ENCODE data around the gene MARVELD1.

MARVELD1 gene

DNA sequence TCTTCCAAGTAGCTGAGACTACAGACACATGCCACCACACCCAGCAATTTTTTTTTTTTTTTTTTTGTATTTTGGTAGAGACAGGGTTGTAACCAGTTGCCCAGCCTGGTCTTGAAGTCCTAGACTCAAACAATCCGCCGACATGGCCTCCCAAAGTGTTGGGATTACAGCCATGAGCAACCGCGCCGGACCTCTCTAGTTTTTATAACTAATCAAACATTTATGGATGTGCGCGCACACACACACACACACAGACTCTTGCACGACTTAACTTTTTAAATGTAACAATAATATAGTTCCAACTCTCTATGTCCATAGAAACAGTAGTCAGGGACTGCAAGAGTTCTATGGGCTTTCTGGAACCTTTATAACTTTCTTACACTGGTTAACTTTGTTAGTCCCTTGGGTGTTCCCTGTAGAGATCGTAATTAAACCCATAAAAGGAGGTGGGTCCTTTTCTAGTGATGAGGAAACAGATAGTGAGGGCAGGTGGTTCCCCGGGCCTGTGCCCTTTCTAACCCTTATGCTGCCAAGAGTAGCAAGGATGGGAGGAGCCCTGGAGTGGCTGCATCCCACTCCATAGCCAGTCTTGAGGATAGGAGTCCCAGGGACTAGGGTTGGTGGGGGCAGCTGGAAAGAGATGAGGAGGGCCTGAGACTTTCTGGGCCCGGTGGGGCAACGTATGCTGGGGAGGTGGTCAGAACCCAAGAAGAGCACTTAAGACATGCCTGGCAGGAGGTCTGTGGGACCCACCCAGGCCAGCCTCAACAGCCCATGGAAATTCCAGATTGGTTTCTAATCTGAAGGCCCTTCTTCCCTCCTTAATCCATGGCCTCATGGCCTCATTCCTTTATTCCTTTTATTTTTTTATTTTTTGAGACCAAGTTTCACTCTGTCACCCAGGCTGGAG is 8.6 kb downstream of the MARVELD1 start:
- no peak for DNase-seq (ENCODE audit: low read depth)

DNA sequence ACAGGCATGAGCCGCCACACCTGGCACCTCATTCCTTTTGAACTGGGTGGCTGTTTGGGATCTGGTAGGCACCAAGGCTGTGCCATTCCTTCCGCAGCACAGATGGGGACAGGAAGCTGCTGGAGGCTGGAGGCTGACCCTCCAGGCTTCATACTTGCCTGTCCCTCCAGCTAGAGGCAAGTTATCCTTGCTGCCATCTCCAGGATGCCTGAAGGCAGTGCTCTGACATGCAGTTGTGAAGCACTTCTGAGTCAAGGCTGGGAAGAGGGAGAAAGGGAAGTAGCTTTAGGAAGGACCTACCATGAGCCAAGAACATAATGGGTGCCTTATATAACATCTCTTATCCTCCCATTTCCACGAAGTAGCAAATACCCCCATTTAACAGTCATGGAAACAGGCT is 9.5 kb downstream of the MARVELD1 start:
- DNase-seq (ENCODE audit: low read depth) = no peak

DNA sequence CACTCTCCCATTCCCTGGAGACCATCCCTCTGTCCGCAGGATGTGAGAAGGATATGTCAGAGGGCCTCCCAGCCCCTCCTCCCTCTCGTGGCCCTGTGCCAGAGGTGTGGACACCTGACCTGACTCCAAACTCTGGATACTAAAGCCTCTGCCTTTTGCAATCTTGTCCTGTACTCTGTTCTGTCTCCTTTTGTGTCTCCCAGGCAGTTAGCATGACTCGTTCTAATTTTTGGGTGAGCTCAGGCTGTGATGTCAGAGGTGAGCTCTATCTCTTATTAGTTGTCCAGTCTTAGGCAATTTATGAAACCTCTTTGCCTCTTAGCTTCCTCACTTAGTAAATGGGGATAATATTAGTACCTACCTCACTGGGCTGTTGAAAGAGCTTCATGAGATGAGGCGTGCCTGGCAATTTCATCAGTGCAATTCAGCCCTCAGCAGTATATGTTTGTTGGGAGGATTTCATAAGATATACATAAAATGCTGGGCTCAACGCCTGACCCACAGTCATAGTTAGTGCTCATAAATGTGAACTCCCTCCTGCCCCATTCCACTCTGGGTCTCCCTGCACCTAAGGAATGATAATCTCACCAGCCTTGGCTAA is 10.9 kb downstream of the MARVELD1 start:
- DNase-seq (ENCODE audit: low read depth) = no peak

DNA sequence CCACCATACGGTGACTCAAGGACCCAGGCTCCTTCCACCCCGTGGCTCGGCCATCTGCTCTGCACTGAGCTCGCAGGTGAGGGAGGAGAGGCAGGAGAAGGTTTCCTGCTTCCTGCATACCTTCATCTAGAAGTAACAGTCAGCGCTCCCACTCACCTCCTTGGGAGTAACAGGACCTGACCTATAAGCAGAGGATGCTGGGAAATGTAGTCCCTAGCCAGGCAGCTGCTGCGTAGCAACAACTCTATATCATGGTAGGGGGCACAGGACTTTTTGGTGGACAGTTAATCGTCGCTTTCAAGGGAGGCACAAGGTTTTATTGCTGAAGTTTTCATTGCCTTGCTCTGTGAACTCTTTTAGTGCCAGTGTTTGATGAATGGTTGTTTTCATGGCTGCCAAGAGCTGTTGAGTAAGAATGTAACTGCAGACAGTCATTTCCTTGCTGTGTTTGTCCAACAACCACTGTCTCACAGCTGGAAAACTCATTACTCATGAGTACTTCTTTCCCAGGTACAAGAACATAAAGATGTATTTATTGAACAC is 13.2 kb downstream of the MARVELD1 start:
- DNase-seq (ENCODE audit: low read depth) = no peak

DNA sequence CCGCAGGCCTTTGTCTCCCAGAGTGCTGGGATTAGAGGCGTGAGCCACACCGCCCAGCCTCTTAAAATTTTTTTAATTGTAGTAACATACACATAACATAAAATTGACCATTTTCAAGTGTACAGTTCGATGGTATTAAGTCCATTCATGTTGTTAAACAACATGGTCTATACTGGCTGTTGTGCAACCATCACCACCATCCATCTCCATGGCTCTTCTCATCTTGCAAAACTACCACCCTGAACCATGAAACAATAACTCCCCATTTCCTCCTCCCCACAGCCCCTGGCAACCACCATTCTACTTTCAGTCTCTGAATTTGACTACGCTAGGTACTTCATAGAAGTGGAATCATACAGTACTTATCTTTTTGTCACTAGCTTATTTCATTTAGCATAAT is 15.5 kb downstream of the MARVELD1 start:
- DNase-seq (ENCODE audit: low read depth) = no peak

DNA sequence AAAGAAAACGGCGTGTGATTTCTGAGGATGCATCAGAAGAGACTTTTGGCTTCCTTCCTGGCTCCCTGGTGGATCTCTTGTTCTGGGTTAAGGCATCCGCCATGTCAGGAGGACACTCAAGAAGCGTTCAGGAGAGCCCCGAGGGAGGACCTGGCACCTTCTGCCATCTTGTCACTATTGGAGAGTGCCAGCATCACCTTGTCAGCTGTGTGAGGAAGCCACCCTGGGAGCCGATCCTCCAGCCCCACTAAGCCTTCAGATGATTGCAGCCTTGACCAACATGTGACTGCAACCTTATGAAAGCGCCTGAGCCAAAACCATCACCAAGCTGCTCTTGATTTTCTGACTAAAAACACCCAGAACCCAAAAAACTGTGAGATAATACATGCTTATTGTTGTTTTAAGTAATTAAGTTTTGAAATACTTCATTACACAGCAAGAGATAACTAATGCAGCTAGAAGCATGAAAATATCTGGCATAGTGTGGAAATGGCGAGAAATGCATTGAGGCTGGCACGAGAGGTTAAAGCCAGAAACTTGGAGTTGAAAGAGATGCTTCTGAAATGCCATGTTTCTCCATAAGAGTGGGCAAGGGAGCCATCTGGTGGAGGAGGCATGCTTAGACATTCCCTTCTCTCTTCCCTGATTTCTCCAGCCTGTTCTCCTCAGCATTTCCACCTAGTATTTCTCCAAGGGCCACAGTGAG is 18.0 kb downstream of the MARVELD1 start:
- peak; percentile 33 for DNase-seq (ENCODE audit: low read depth)

DNA sequence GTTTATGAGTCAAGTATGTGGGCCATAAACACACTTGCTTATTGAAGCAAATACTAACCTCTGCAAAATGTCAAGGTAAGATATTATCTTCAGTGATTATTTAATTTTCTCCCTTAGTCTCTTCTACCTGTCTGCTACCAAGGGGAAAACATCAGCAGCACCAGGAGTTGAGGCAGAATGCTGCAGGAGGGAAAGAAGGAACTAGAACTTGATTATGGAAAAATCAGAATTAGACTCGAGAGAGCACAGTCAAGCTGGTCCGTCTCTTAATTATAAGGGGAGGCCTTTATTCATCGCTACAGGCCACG is 18.5 kb downstream of the MARVELD1 start:
- no peak for DNase-seq (ENCODE audit: low read depth)

DNA sequence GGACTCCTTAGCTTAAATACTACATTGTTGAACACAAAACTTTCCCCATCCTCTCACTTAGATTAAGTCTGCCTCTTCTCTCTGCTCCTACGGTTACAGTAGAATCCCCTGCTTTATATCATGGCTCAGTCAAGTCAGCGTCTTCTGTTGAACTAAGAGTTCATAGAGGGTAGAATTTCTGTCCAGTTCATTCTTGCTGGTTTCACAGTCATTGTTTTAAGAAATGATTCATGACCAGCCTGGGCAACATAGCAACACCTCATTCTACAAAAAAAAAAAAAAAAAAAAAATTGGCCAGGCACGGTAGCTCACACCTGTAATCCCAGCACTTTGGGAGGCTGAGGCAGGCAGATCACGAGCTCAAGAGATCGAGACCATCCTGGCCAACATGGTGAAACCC is 19.7 kb downstream of the MARVELD1 start:
- DNase-seq (ENCODE audit: low read depth) = no peak

DNA sequence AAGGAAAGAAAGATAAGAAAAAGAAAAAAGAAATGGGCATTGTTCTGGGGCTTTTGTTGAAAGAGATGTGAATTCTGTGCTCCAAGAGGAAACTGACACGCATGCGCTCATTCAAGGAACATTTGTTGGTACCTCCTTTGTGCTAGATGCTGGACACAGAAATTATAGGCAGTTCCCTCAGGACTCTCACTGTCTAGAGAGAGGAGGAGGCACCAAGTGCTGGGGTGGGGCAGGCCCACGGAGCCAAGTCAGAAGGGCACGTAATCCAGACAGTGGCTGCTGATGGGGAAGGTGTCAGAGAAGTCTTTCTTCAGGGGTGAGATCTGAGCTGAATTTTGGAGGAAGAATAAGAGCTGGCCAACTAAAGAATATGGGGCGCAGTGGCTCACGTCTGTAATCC is 20.5 kb downstream of the MARVELD1 start:
- DNase-seq (ENCODE audit: low read depth) = no peak

DNA sequence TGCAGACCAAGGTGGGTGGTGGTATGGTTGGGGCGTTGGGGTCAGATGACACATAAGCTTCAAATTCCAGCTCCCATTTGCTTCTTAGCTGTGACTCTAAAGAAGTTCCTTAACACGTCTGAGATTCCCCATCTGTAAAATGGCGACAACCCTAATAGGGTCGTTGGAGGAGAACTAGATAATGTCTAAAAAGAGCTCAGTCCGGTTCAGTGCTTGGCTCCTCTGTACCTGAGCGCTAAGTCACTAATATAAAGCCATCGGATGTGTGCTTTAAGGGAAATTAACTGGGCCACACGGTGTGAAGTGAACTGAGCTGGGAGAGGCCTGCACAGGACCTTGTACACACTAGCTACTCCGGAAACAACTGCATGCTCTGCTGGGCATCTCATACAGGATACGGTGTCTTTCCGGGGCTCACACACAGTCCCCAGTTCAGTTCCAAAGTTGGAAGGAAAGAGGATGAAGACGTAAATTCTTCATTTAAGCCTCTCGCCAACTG is 22.9 kb downstream of the MARVELD1 start:
- no peak for DNase-seq (ENCODE audit: low read depth)

DNA sequence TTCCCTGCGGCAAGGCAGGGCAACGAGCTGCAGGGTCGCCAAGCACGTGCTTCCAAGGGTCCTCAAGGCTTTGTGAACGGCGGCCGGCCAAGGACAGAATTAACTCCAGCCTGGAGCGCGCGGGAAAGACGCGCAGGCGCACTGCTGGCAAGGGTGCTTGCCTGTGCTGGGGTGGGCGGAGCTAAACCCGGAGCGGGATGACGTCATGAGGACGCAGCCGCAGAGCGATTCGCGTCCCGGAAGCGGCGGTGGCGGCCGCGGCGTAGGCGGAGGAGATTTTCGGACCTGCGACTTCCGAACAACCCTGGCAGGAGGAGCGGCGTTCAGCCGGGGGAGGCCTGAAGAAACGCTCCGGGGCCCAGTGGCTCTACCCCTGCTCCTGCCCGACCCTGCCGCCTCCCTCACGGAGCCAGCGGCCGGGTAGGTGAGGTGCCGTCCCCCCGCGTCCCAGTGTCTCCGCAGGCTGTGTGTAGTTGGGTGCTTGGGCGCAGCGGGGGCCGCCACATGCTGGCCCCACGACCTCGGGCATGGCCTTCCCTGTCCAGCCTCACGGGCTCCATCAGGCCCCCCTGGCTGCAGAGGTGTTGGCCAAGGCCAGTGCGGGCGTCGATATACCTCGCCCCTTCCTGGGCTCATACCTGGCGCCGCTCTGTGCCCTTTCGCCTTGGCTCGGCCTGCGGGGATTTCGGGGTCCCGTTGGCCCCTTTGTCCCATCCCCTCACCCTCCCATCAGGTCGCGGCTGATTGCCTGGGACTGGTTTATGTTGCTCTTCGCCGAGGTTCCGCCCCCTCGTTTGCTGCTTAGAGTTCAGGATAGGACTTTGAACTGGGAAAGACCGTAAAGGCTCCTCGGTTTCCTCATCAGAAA is 23.6 kb downstream of the MARVELD1 start, which contains the start of gene ZFYVE27:
ZFYVE27 (plus strand) TSS at position 227 of the 868 bp plus-strand sequence. CDS start 1,350 bp downstream, outside the sequence.
- peak; percentile 90 for DNase-seq (ENCODE audit: low read depth)

DNA sequence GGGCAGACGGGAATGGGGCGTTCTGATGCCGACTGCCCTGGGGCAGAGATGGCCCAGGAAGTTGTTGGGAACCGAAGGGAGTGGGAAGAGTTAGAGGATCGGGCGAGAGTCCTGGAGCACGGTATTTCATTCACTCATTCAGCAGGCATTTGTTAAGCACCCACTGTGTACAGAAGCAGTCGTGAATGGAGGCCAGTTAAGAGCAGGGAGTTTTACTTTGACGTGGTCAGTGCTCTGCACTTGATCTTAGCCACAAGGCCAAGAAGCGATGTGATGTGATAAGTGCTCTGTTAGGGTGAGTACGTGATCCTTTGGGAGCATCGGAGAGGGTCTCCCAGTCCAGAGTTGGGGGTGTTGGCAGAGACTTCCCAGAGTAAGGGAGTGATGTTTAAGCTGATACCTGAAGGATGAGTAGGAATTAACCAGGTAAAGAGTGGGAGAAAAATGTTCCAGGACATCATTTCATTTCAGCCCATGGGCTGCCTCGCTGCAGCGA is 24.3 kb downstream of the MARVELD1 start:
- no peak for DNase-seq (ENCODE audit: low read depth)

DNA sequence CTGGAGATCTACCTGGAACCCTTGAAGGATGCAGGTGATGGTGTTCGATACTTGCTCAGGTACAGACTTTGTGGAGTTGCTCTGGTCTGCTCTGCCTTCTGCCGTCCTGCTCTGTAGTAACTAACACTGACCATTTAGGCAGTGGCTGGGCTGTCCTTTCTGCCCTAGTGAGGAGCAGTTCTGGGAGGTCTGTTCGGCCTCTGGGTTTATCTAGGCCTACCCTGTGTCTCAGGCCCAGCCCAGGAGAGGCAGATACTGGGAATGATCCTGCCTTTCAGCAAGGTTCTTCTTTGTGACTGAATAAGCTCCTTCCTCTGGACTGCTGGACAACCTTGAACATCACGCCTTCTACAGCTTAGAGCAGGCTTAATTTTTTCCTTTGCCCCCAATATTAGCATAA is 25.1 kb downstream of the MARVELD1 start:
- no peak for DNase-seq (ENCODE audit: low read depth)

DNA sequence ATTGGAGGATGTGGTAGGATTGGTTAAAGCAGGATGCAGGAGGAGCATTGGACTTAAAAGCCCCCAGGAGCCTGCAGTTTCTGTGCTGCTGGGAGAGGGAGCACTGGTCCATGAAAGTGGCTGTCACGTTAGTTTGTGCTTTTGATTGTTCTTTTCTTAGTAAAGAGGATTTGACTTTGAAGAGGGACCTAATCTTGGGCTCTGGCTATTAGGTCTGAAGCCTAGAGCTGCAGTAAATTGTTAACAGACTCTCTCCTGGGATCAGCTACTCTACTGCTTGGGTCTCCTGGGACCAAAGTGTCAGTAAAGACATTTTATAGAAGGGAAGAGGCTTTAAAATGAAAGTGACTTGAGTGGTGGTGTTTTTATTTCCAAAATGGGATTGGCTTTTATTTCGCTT is 27.1 kb downstream of the MARVELD1 start:
- no peak for DNase-seq (ENCODE audit: low read depth)

DNA sequence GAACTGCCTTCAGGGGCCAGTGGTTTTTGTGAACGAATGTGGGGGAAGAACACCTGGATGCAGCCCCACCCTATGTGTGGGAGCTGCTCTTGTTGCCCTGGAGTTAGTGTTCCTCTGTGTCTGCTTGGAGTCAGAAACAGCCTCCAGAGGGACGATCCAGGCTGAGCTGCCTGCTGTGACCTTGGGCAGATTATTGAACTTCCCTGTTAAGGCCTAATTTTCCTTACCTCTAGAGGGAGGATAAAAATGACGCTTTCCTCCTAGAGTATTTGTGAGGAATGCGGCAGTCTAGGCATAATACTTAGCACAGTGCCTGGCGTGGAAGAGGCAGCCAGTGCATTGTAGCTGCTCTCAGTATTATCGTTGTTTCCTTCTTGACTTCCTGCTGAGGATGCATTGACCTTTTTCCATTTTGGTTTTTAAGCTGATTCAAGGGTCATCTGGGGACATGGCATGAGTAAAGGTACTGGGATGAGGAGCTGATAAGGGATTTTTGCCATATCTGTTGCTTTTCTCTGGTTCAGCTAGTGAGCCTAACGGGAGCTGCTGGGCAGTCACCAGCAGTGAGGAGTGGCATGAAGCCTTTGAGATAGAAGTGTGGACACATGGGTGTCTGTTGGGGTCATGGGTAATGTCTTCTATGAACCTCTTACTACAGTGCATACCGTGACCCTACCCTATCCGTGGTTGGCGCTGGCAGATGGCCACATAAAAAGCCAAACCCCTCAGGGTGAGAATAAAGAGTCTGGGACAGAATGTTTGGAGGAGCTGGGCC is 29.8 kb downstream of the MARVELD1 start:
- no peak for DNase-seq (ENCODE audit: low read depth)

DNA sequence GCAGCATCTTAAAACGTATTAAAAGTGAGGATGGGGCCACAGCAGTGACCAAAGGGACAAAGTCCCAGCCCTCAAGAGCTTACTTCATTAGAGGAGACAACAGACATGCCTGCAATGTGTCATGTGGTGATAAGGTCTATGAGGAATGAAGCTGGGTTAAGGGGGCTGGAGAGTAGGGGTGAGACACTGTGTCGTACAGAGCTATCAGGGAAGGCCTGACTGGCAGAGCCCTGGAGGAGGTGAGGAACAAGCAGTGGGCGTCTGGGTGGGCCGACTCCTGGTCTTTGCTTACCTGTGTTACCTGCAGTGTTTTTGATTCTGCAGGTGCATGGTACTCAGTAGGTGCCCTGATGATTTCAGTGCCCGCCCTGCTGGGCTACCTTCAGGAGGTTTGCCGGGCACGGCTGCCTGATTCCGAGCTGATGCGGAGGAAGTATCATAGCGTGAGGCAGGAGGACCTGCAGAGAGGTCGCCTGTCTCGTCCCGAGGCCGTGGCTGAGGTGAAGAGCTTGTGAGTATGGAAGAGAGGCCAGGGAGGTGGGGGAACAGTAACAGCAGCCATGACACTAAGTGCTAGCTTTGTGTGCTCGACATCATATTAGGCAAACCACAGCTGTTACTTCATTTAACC is 31.0 kb downstream of the MARVELD1 start:
- DNase-seq (ENCODE audit: low read depth) = no peak

DNA sequence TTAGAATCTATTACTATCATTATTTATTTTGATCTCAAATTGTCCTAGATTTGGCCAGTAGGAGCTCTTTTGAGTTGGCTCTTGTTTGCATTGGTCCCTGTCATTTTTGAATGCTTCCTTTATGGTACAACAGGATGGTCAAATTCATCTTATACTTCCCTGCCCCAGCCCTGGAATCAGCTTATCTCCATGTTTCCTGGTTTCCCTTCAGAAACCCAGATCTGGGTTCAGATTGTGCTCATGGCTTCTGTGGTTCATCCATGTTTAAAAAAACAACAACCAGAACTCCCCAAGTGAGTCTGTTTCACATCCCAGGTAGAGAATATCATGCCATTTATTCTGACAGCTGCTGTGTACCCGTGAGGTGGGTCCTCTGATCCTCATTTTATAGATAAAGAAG is 34.0 kb downstream of the MARVELD1 start:
- DNase-seq (ENCODE audit: low read depth) = no peak

DNA sequence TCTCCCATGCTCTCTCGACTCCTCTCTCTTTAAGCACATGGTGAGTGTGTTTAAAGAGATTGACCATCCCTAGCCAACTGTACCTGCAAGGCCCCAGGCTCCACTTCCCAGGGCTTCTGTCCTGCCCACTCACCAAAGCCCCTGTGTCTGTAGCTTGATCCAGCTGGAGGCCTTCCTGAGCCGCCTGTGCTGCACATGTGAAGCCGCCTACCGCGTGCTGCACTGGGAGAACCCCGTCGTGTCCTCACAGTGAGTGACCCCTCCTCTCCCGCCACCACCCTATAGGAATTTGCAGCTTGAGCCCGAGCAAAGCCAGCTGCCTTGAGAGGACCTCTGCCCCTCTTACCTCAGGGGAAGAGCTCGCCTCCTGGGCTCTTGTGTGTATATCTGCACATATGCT is 34.6 kb downstream of the MARVELD1 start:
- no peak for DNase-seq (ENCODE audit: low read depth)

DNA sequence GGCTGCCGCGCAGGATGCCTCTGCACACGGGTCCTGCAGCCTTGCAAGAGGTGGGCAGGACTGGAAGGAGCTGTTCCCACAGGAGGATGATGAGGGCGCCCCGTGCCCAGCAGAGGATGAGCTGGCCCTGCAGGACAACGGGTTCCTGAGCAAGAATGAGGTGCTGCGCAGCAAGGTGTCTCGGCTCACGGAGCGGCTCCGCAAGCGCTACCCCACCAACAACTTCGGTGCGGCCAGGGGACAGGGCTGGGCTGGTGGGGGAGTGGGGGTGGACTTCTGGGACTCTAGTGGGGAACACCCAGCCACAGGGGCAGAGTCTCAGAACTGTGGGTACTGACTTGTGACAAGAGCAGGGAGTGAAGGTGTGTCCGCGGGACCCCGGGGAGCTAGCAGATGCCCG is 39.4 kb downstream of the MARVELD1 start:
- DNase-seq (ENCODE audit: low read depth) = no peak

DNA sequence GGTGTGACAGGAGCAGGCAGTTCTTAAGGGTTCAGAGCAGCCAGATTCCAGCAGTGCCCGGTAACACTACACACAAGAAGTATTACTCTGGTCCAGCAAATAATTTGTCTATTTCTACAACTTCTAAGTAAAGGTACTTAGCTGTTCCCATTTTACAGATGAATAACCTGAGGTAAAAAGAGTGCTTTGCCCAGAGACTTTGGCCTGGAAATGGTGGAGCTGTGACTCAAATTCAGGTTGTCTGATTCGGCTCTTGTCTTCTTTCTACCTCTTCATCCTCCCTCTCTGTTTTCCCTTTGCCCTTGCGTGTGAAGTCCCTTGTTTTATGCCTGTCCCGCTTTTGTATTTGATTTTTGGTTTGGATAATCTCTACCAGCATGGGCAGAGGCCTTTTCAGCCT is 41.2 kb downstream of the MARVELD1 start:
- DNase-seq (ENCODE audit: low read depth) = no peak
